Liver (tissue), 9 donors: Measurements from ENCODE around the gene BEGAIN. TPM values are rescaled to one million over a fixed set of nuclear protein-coding genes. Genes with fewer than 3 reads are reported as not detected.

ENCODE experiments used
- DNase-seq: peaks from one replicate; pipeline ENCODE4 v3.0.0-alpha.2; 2017; ENCODE audit warnings: low spot score
- H3K27ac ChIP-seq, 2 donors: one replicate each; pipeline ENCODE4 v1.7.0; 2013; ENCODE audit warnings: inconsistent platforms in 2 of 2, low read length in 2 of 2, control low read depth in 1 of 2, low read depth in 1 of 2, mild to moderate bottlenecking in 1 of 2
- H3K27me3 ChIP-seq, 4 donors: one replicate each; pipeline versions ENCODE4 v1.6.1 to v1.7.0; 2013; ENCODE audit warnings: low read length in 3 of 4, inconsistent platforms in 1 of 4, mild to moderate bottlenecking in 1 of 4, moderate library complexity in 1 of 4; ENCODE audit not compliant: control insufficient read depth in 4 of 4, insufficient read depth in 4 of 4
- H3K36me3 ChIP-seq, 4 donors: one replicate each; pipeline versions ENCODE4 v1.6.1 to v1.7.0; 2013; ENCODE audit warnings: low read length in 3 of 4, mild to moderate bottlenecking in 3 of 4, low read depth in 1 of 4, moderate library complexity in 1 of 4; ENCODE audit not compliant: control insufficient read depth in 4 of 4, insufficient read depth in 3 of 4
- H3K4me1 ChIP-seq, 4 donors: one replicate each; pipeline versions ENCODE4 v1.6.1 to v1.7.0; 2013; ENCODE audit warnings: low read length in 3 of 4, mild to moderate bottlenecking in 3 of 4, moderate library complexity in 1 of 4; ENCODE audit not compliant: control insufficient read depth in 4 of 4, insufficient read depth in 4 of 4
- H3K4me3 ChIP-seq, 3 donors: one replicate each; pipeline versions ENCODE4 v1.6.1 to v1.7.0; 2013; ENCODE audit warnings: low read length in 3 of 3, control low read depth in 1 of 3, low read depth in 1 of 3, mild to moderate bottlenecking in 1 of 3
- H3K9ac ChIP-seq, 2 donors: one replicate each; pipeline ENCODE4 v1.7.0; 2013; ENCODE audit warnings: low read length in 2 of 2, mild to moderate bottlenecking in 2 of 2, moderate library complexity in 2 of 2, control low read depth in 1 of 2, low read depth in 1 of 2
- H3K9me3 ChIP-seq, 4 donors: one replicate each; pipeline versions ENCODE4 v1.6.1 to v1.7.0; 2013; ENCODE audit warnings: low read length in 3 of 4; ENCODE audit not compliant: control insufficient read depth in 4 of 4
- ATF3 ChIP-seq: IDR thresholded peaks from 2 replicates; pipeline ENCODE4 v1.6.1; 2016; ENCODE audit warnings: antibody characterized with exemption
- CTCF ChIP-seq: fragments of 150-350 bp; IDR thresholded peaks from 2 replicates; pipeline ENCODE4 v1.5.1; 2017; ENCODE audit warnings: improper control_type of control experiment, low read depth, low read length; ENCODE audit not compliant: missing input control
- EGR1 ChIP-seq, 2 donors: IDR thresholded peaks; 2 replicates each; pipeline ENCODE4 v1.6.1; 2016 to 2018; ENCODE audit warnings: antibody characterized with exemption in 2 of 2, low read depth in 2 of 2
- FOXA1 ChIP-seq: IDR thresholded peaks from 2 replicates; pipeline ENCODE4 v1.6.1; 2016; ENCODE audit warnings: antibody characterized with exemption
- FOXA2 ChIP-seq: IDR thresholded peaks from 2 replicates; pipeline ENCODE4 v1.6.1; 2016; ENCODE audit warnings: antibody characterized with exemption
- GABPA ChIP-seq, 2 donors: IDR thresholded peaks in 1 of 2; conservative IDR thresholded peaks in 1 of 2; 2 replicates each; pipeline ENCODE4 v1.6.1; 2016; ENCODE audit warnings: antibody characterized with exemption in 2 of 2, mild to moderate bottlenecking in 1 of 2, moderate library complexity in 1 of 2
- HNF4A ChIP-seq, 2 donors: conservative IDR thresholded peaks; 2 replicates each; pipeline ENCODE4 v1.6.1; 2016; ENCODE audit warnings: antibody characterized with exemption in 2 of 2, mild to moderate bottlenecking in 2 of 2
- HNF4G ChIP-seq: IDR thresholded peaks from 2 replicates; pipeline ENCODE4 v1.6.1; 2016; ENCODE audit warnings: antibody characterized with exemption
- MAX ChIP-seq: IDR thresholded peaks from 2 replicates; pipeline ENCODE4 v1.6.1; 2016; ENCODE audit warnings: antibody characterized with exemption
- NR2F2 ChIP-seq: IDR thresholded peaks from 2 replicates; pipeline ENCODE4 v1.6.1; 2016; ENCODE audit warnings: antibody characterized with exemption
- RAD21 ChIP-seq, 2 donors: IDR thresholded peaks; 2 replicates each; pipeline ENCODE4 v1.6.1; 2016; ENCODE audit warnings: antibody characterized with exemption in 2 of 2, mild to moderate bottlenecking in 2 of 2
- REST ChIP-seq: IDR thresholded peaks from 2 replicates; pipeline ENCODE4 v1.6.1; 2016; ENCODE audit warnings: antibody characterized with exemption, mild to moderate bottlenecking
- RXRA ChIP-seq, 2 donors: IDR thresholded peaks; 2 replicates each; pipeline ENCODE4 v1.6.1; 2017 to 2018; ENCODE audit warnings: antibody characterized with exemption in 2 of 2, mild to moderate bottlenecking in 1 of 2
- SP1 ChIP-seq: IDR thresholded peaks from 2 replicates; pipeline ENCODE4 v1.6.1; 2018; ENCODE audit warnings: antibody characterized with exemption, mild to moderate bottlenecking
- TAF1 ChIP-seq: conservative IDR thresholded peaks from 2 replicates; pipeline ENCODE4 v1.6.1; 2016; ENCODE audit warnings: antibody characterized with exemption, mild to moderate bottlenecking
- YY1 ChIP-seq: IDR thresholded peaks from 2 replicates; pipeline ENCODE4 v1.6.1; 2016; ENCODE audit warnings: antibody characterized with exemption, mild to moderate bottlenecking
- ZBTB33 ChIP-seq: IDR thresholded peaks from 2 replicates; pipeline ENCODE4 v1.6.1; 2016; ENCODE audit warnings: antibody characterized with exemption
- WGBS: extraction: QIAGEN DNeasy Blood & Tissue Kit; methylation state at CpG from one replicate; pipeline ENCODE4 v1.1.7; 2013; 5-methylcytosine and 5-hydroxymethylcytosine counted together
- polyA plus RNA-seq, 2 donors: library from polyadenylated mRNA; stranded (reverse) in 1 of 2; unstranded in 1 of 2; fragments of 200-250 nt in 1 of 2; fragments of >200 nt in 1 of 2; fragmentation: Nextera tagmentation in 1 of 2; extraction: Ambion mirVana in 1 of 2; gene quantifications; one replicate each; pipeline versions ENCODE4 v1.2.1 to v1.2.3, GENCODE V29; 2013 to 2015
- total RNA-seq, 2 donors: library from RNA; depleted of rRNA; stranded (reverse); fragments of >200 nt; gene quantifications; one replicate each; pipeline ENCODE4 v1.2.3, GENCODE V29; 2014
- donor health status: healthy.
- donor health status: healthy.
- donor health status: healthy.
- donor health status: healthy.
- donor health status: healthy.

Gene BEGAIN
- total and polyA plus RNA-seq, 4 donors: 0.11 to 1.9 (median 0.29) TPM

GRCh38 chr14:100602621-100603230, 15.5 kb upstream of the BEGAIN start:
- no peak for DNase-seq
- Histone ChIP-seq H3K9me3 (no peaks in the 10 kb centered on the region), H3K4me1 (no peaks in the 10 kb centered on the region), H3K9ac (no peak overlapping the region), H3K27ac (no peak overlapping the region), H3K4me3 (no peak overlapping the region), H3K36me3 (no peaks in the 10 kb centered on the region), H3K27me3 (no peaks in the 10 kb centered on the region)
- 78% methylated on average over 7 of the region's 7 CpGs for WGBS
- no peak for TF ChIP-seq CTCF
- no peak for TF ChIP-seq ATF3
- no peak for TF ChIP-seq HNF4A (conservative IDR thresholded peaks at IDR 0.05)
- no peak for TF ChIP-seq SP1
- TF ChIP-seq ZBTB33: no peak
- TF ChIP-seq GABPA (IDR thresholded peaks at IDR 0.05 in 1 of 2, conservative IDR thresholded peaks at IDR 0.05 in 1 of 2): no peak
- no peak for TF ChIP-seq FOXA1
- no peak for TF ChIP-seq REST
- TF ChIP-seq FOXA2: no peak
- TF ChIP-seq RXRA (IDR thresholded peaks at IDR 0.05): no peak
- TF ChIP-seq TAF1: no peak
- no peak for TF ChIP-seq NR2F2
- no peak for TF ChIP-seq HNF4G
- no peak for TF ChIP-seq YY1
- no peak for TF ChIP-seq MAX

- H3K36me3 ChIP-seq: no peaks in the 10 kb centered on the region
- H3K27ac ChIP-seq: no peak overlapping the region
- no peaks in the 10 kb centered on the region for H3K9me3 ChIP-seq
- H3K27me3 ChIP-seq: no peaks in the 10 kb centered on the region
- DNase-seq: no peak
- TF ChIP-seq NR2F2 (no peak), RAD21 (IDR thresholded peaks at IDR 0.05) (no peak), FOXA1 (no peak), SP1 (no peak), ZBTB33 (no peak), EGR1 (IDR thresholded peaks at IDR 0.05; ENCODE audit: low read depth in 2 of 2) (no peak), YY1 (no peak), GABPA (IDR thresholded peaks at IDR 0.05 in 1 of 2, conservative IDR thresholded peaks at IDR 0.05 in 1 of 2) (no peak), CTCF (no peak), RXRA (IDR thresholded peaks at IDR 0.05) (no peak), HNF4G (no peak), TAF1 (no peak)
- no peaks in the 10 kb centered on the region for H3K4me1 ChIP-seq
- 90% methylated on average over 4 of the region's 4 CpGs for WGBS
- no peak overlapping the region for H3K9ac ChIP-seq
- H3K4me3 ChIP-seq: no peak overlapping the region
These were observed 14.7 kb upstream of the BEGAIN start for GRCh38 chr14:100601914-100602313.
